ENCODE data around the gene LRMDA. TPM values are rescaled to one million over a fixed set of nuclear protein-coding genes. Genes with fewer than 3 reads are reported as not detected.

LRMDA gene
- total and polyA plus RNA-seq, 2 donors (not counting 3 experiments of a cell fraction or from before 2014, with no cell fraction given) = 9.7 to 18.0 TPM

DNA sequence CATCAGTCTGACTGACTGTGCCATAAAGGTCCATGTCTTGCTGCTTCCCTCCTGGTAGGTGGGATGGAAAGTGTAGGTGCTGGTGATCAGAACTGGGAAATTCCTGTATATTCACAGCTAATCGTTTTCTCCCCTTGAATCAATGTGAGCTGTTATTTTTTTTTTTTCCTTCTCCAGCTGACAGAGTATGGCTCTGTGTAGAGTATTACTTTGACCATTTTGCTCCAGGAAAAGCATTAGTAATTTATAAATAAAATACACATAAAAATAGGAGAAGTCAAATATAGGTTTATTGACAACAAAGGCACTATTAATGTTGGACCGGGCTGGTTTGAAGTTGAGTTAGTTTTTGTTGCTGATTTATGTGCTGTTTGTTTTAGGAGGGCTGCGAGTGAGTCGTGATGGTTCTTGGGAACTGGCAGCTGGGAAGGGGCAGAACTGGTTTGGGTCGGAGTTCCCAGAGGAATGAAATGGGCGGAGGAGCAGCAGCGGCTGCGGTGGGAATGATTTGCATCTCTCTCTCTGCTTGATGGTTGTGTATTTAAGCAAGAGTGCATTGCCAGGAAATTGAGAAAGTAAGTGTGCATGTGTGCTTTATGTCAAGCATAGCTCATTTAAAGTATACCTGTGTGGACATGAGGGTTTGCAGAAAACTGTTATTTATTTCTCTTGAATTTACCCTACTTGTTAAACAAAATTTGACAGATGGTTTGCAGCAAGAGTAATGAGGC lies 80.9 kb downstream of the LRMDA start:
- Histone ChIP-seq H3K9ac (replicated peaks; ENCODE audit: extremely low read depth, insufficient read depth, low read length) (no peak overlapping the region), H3K27ac (ENCODE audit: insufficient read depth, low read depth, low read length) (no peak overlapping the region), H3K9me1 (replicated peaks; ENCODE audit: control insufficient read depth, extremely low read depth, insufficient read depth, low read length) (no peaks in the 10 kb centered on the region), H4K20me1 (replicated peaks; ENCODE audit: control insufficient read depth, extremely low read depth, insufficient read depth, low read length) (no peaks in the 10 kb centered on the region), H3K4me2 (ENCODE audit: insufficient read depth, low read length) (no peak overlapping the region), H3K4me1 (ENCODE audit: control insufficient read depth, extremely low read depth, insufficient read depth, low read length) (no peaks in the 10 kb centered on the region), H3K9me3 (replicated peaks; ENCODE audit: control insufficient read depth, insufficient read depth, low read length) (no peaks in the 10 kb centered on the region), H3K36me3 (ENCODE audit: control insufficient read depth in 2 of 2, extremely low read depth in 1 of 2, insufficient read depth in 2 of 2, low read length in 2 of 2) (no peaks in the 10 kb centered on the region), H3K4me3 (replicated peaks in 1 of 3; ENCODE audit: insufficient read depth in 1 of 3, low read depth in 1 of 3, low read length in 3 of 3) (no peak overlapping the region), H3K79me2 (ENCODE audit: control insufficient read depth, insufficient read depth, low read length) (no peaks in the 10 kb centered on the region), H2AFZ (ENCODE audit: low read depth, low read length) (no peak overlapping the region), H3K27me3 (ENCODE audit: control insufficient read depth in 2 of 2, insufficient read depth in 2 of 2, low read length in 2 of 2) (peaks cover 0 to 2% of the 10 kb centered on the region in 2 experiments)
- ChIA-PET CTCF (interaction anchor here (1.0 kb wide), 1 partner anchor 11 kb away, joined by 3 read pairs; no protein-coding TSS in a partner anchor), POLR2A (no interaction called here)
- no TSS peak for BruUV-seq (replicated peaks)
- DNase-seq (ENCODE audit: low read depth, low spot score) = no peak
- no peak for FAIRE-seq
- TF ChIP-seq POLR2AphosphoS5 (IDR thresholded peaks at IDR 0.05; ENCODE audit: insufficient read depth, low read depth, low read length) (no peak), JUN (IDR thresholded peaks at IDR 0.05; ENCODE audit: borderline replicate concordance, insufficient read depth, insufficient read length, low read depth) (no peak), MYC (IDR thresholded peaks at IDR 0.05; ENCODE audit: low read depth, low read length) (no peak), GATA2 (IDR thresholded peaks at IDR 0.05; ENCODE audit: insufficient read depth, insufficient read length, low read depth, low read length) (no peak)
- TF ChIP-seq, protein P1, sequence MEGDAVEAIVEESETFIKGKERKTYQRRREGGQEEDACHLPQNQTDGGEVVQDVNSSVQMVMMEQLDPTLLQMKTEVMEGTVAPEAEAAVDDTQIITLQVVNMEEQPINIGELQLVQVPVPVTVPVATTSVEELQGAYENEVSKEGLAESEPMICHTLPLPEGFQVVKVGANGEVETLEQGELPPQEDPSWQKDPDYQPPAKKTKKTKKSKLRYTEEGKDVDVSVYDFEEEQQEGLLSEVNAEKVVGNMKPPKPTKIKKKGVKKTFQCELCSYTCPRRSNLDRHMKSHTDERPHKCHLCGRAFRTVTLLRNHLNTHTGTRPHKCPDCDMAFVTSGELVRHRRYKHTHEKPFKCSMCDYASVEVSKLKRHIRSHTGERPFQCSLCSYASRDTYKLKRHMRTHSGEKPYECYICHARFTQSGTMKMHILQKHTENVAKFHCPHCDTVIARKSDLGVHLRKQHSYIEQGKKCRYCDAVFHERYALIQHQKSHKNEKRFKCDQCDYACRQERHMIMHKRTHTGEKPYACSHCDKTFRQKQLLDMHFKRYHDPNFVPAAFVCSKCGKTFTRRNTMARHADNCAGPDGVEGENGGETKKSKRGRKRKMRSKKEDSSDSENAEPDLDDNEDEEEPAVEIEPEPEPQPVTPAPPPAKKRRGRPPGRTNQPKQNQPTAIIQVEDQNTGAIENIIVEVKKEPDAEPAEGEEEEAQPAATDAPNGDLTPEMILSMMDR (IDR thresholded peaks at IDR 0.05; ENCODE audit: extremely low read depth in 1 of 2, insufficient read depth in 1 of 2, low read depth in 1 of 2, low read length in 2 of 2) = no peak
- intact Hi-C loops (cut with micrococcal nuclease) (no loop called here), dilution Hi-C loops (cut with MboI; ENCODE audit: extremely low pct_ligation_motif_present, low sequenced_read_pairs) (no loop called here)
